ENCODE results near the gene DMBT1.

Gene DMBT1

GRCh38 chr10:122550983-122551382 lies 9.6 kb upstream of the DMBT1 start:
- CTCF ChIA-PET: no interaction called here
- TF ChIP-seq BHLHE40 (IDR thresholded peaks at IDR 0.05; ENCODE audit: borderline replicate concordance): no peak
- no peak for TF ChIP-seq SUZ12 (IDR thresholded peaks at IDR 0.05)
- no peak for TF ChIP-seq PKNOX1 (IDR thresholded peaks at IDR 0.05)
- no peak for TF ChIP-seq CTBP1 (IDR thresholded peaks at IDR 0.05; ENCODE audit: borderline replicate concordance)
- no peak for TF ChIP-seq ZNF384 (IDR thresholded peaks at IDR 0.05)
- TF ChIP-seq FOXK2 (IDR thresholded peaks at IDR 0.05): no peak
- no peak for TF ChIP-seq LEF1 (IDR thresholded peaks at IDR 0.05; ENCODE audit: borderline replicate concordance)
- TF ChIP-seq TARDBP (IDR thresholded peaks at IDR 0.05): no peak
- POLR2A ChIA-PET: no interaction called here
- no peak for DNase-seq (ENCODE audit: extremely low spot score)

GRCh38 chr10:122551450-122551849 lies 9.1 kb upstream of the DMBT1 start:
- no peak for TF ChIP-seq HDGF (IDR thresholded peaks at IDR 0.05; ENCODE audit: borderline replicate concordance)
- TF ChIP-seq SP1 (IDR thresholded peaks at IDR 0.05): no peak
- no peak for TF ChIP-seq ARNT (IDR thresholded peaks at IDR 0.05)
- TF ChIP-seq FOXM1 (IDR thresholded peaks at IDR 0.05; ENCODE audit: borderline replicate concordance): no peak
- no peak for TF ChIP-seq PKNOX1 (IDR thresholded peaks at IDR 0.05)
- no peak for TF ChIP-seq L3MBTL2 (conservative IDR thresholded peaks at IDR 0.05)
- TF ChIP-seq ZNF384 (IDR thresholded peaks at IDR 0.05): no peak
- no peak for TF ChIP-seq FOXA1 (IDR thresholded peaks at IDR 0.05)
- TF ChIP-seq FOXK2 (IDR thresholded peaks at IDR 0.05): no peak
- no peak for TF ChIP-seq ELF4 (IDR thresholded peaks at IDR 0.05)
- no peak for TF ChIP-seq NFRKB (IDR thresholded peaks at IDR 0.05)
- TF ChIP-seq TARDBP (IDR thresholded peaks at IDR 0.05): no peak
- no peak for TF ChIP-seq CTBP1 (IDR thresholded peaks at IDR 0.05; ENCODE audit: borderline replicate concordance)
- TF ChIP-seq BHLHE40 (IDR thresholded peaks at IDR 0.05; ENCODE audit: borderline replicate concordance): no peak
- no peak for TF ChIP-seq LEF1 (IDR thresholded peaks at IDR 0.05; ENCODE audit: borderline replicate concordance)
- no peak for TF ChIP-seq SUZ12 (IDR thresholded peaks at IDR 0.05)
- POLR2A ChIA-PET: no interaction called here
- no peak for DNase-seq (ENCODE audit: extremely low spot score)
- CTCF ChIA-PET: interaction anchor here (0.6 kb wide), 1 partner anchor 11 kb away, joined by 4 read pairs; no protein-coding TSS in a partner anchor

GRCh38 chr10:122553341-122553740 lies 7.2 kb upstream of the DMBT1 start:
- POLR2A ChIA-PET: no interaction called here
- CTCF ChIA-PET: no interaction called here
- DNase-seq (ENCODE audit: extremely low spot score): no peak
- TF ChIP-seq FOXA1 (IDR thresholded peaks at IDR 0.05) (no peak), BHLHE40 (IDR thresholded peaks at IDR 0.05; ENCODE audit: borderline replicate concordance) (no peak), L3MBTL2 (conservative IDR thresholded peaks at IDR 0.05) (no peak), TARDBP (IDR thresholded peaks at IDR 0.05) (no peak), NFRKB (IDR thresholded peaks at IDR 0.05) (no peak), SP1 (IDR thresholded peaks at IDR 0.05) (no peak), ELF4 (IDR thresholded peaks at IDR 0.05) (no peak), SUZ12 (IDR thresholded peaks at IDR 0.05) (no peak), CTBP1 (IDR thresholded peaks at IDR 0.05; ENCODE audit: borderline replicate concordance) (no peak), FOXK2 (IDR thresholded peaks at IDR 0.05) (no peak), ARNT (IDR thresholded peaks at IDR 0.05) (no peak), LEF1 (IDR thresholded peaks at IDR 0.05; ENCODE audit: borderline replicate concordance) (no peak), ZNF384 (IDR thresholded peaks at IDR 0.05) (no peak), FOXM1 (IDR thresholded peaks at IDR 0.05; ENCODE audit: borderline replicate concordance) (no peak), PKNOX1 (IDR thresholded peaks at IDR 0.05) (no peak), HDGF (IDR thresholded peaks at IDR 0.05; ENCODE audit: borderline replicate concordance) (no peak)

- DNase-seq (ENCODE audit: extremely low spot score): no peak
- no peak for TF ChIP-seq PKNOX1 (IDR thresholded peaks at IDR 0.05)
- ChIA-PET POLR2A (no interaction called here), CTCF (no interaction called here)
Measured at GRCh38 chr10:122554131-122555036, 6.2 kb upstream of the DMBT1 start.

- DNase-seq (ENCODE audit: extremely low spot score): no peak
- TF ChIP-seq PKNOX1 (IDR thresholded peaks at IDR 0.05): no peak
- CTCF ChIA-PET: interaction anchor here (1.4 kb wide), 1 partner anchor 10 kb away, joined by 3 read pairs; no protein-coding TSS in a partner anchor
- POLR2A ChIA-PET: no interaction called here
Measured at GRCh38 chr10:122555442-122555841, 5.1 kb upstream of the DMBT1 start.

Data from HEK293T (cell line).